ENCODE measurements around the gene SERINC2.
A peak's percentile ranks its signal among the peaks of the same experiment; 100 is the strongest.
"Not testable (repeated sequence)": the region's sequence is repeated elsewhere in the genome, so short reads cannot be mapped to it uniquely, and the experiment has no call there.

Gene SERINC2

GRCh38 chr1:31414980-31415370 is 2.0 kb downstream of the SERINC2 start:
- no peak for DNase-seq (ENCODE audit: low spot score)

GRCh38 chr1:31415658-31416057 is 2.6 kb downstream of the SERINC2 start:
- DNase-seq (ENCODE audit: low spot score): no peak

- DNase-seq (ENCODE audit: low spot score): no peak
Observed at GRCh38 chr1:31416101-31416736, 3.2 kb downstream of the SERINC2 start.

GRCh38 chr1:31417148-31417547 is 4.1 kb downstream of the SERINC2 start:
- DNase-seq (ENCODE audit: low spot score): no peak

GRCh38 chr1:31418626-31419323 is 5.8 kb downstream of the SERINC2 start:
- no peak for DNase-seq (ENCODE audit: low spot score)

- DNase-seq (ENCODE audit: low spot score): no peak
Observed at GRCh38 chr1:31420716-31421115, 7.7 kb downstream of the SERINC2 start.

GRCh38 chr1:31421371-31422040 is 8.5 kb downstream of the SERINC2 start:
- peak; percentile 69 for DNase-seq (ENCODE audit: low spot score)

GRCh38 chr1:31422505-31423319 is 9.7 kb downstream of the SERINC2 start:
- DNase-seq (ENCODE audit: low spot score): peak; percentile 93

- no peak for DNase-seq (ENCODE audit: low spot score)
Observed at GRCh38 chr1:31423418-31423947, 10.5 kb downstream of the SERINC2 start.

- no peak for DNase-seq (ENCODE audit: low spot score)
Observed at GRCh38 chr1:31424568-31424967, 11.6 kb downstream of the SERINC2 start.

- no peak for DNase-seq (ENCODE audit: low spot score)
Observed at GRCh38 chr1:31425301-31426081, 12.5 kb downstream of the SERINC2 start.

GRCh38 chr1:31426249-31426922 is 13.4 kb downstream of the SERINC2 start:
- DNase-seq (ENCODE audit: low spot score): no peak

- no peak for DNase-seq (ENCODE audit: low spot score)
Observed at GRCh38 chr1:31427322-31427721, 14.3 kb downstream of the SERINC2 start.

- DNase-seq (ENCODE audit: low spot score): no peak
Observed at GRCh38 chr1:31428436-31429221, 15.6 kb downstream of the SERINC2 start.

- DNase-seq (ENCODE audit: low spot score): no peak
Observed at GRCh38 chr1:31429583-31429982, 16.6 kb downstream of the SERINC2 start.

GRCh38 chr1:31431351-31432257 is 18.6 kb downstream of the SERINC2 start:
- not testable (repeated sequence) for DNase-seq (ENCODE audit: low spot score)

- DNase-seq (ENCODE audit: low spot score): no peak
Observed at GRCh38 chr1:31432592-31433395, 19.8 kb downstream of the SERINC2 start.

GRCh38 chr1:31433396-31433930 is 20.4 kb downstream of the SERINC2 start:
- no peak for DNase-seq (ENCODE audit: low spot score)

Measured in SW480 (cell line).